HUES64 (cell line): ENCODE measurements around the gene SLC5A7. TPM values are rescaled to one million over a fixed set of nuclear protein-coding genes. Genes with fewer than 3 reads are reported as not detected.
A peak's percentile ranks its signal among the peaks of the same experiment; 100 is the strongest.

Source experiments
- H3K27ac ChIP-seq: 2 replicates; pipeline ENCODE4 v1.7.0; 2013; ENCODE audit warnings: low read depth, low read length, inconsistent platforms
- H3K27me3 ChIP-seq: 2 replicates; pipeline ENCODE4 v1.6.1; 2013; ENCODE audit warnings: mild to moderate bottlenecking, low read length; ENCODE audit not compliant: insufficient read depth
- H3K36me3 ChIP-seq: 2 replicates; pipeline ENCODE4 v1.6.1; 2013; ENCODE audit warnings: mild to moderate bottlenecking, low read length; ENCODE audit not compliant: insufficient read depth
- H3K4me1 ChIP-seq: 2 replicates; pipeline ENCODE4 v1.6.1; 2013; ENCODE audit warnings: mild to moderate bottlenecking, low read length, moderate library complexity; ENCODE audit not compliant: insufficient read depth
- H3K4me3 ChIP-seq: 2 replicates; pipeline ENCODE4 v1.5.1; 2013; ENCODE audit warnings: mild to moderate bottlenecking, low read length, moderate library complexity
- H3K9ac ChIP-seq: 2 replicates; pipeline ENCODE4 v1.6.1; 2013; ENCODE audit warnings: mild to moderate bottlenecking, low read depth, low read length
- H3K9me3 ChIP-seq: 2 replicates; pipeline ENCODE4 v1.6.1; 2013; ENCODE audit warnings: low read depth, low read length; ENCODE audit not compliant: insufficient read depth
- WGBS: fragments of 150-250, 120-280 bp; methylation state at CpG from one replicate; pipeline ENCODE4 v1.1.7; 2013; ENCODE audit warnings: missing lambda C conversion rate; 5-methylcytosine and 5-hydroxymethylcytosine counted together
- polyA plus RNA-seq, 2 experiments: library from polyadenylated mRNA; stranded (reverse); fragments of 50-300 nt; gene quantifications; one replicate each; pipeline ENCODE4 v1.2.3, GENCODE V29; 2013

Gene SLC5A7
- 0.25 TPM for polyA plus RNA-seq (2013, experiment 1 of 2)
- 0.44 TPM for polyA plus RNA-seq (2013, experiment 2 of 2)

DNA sequence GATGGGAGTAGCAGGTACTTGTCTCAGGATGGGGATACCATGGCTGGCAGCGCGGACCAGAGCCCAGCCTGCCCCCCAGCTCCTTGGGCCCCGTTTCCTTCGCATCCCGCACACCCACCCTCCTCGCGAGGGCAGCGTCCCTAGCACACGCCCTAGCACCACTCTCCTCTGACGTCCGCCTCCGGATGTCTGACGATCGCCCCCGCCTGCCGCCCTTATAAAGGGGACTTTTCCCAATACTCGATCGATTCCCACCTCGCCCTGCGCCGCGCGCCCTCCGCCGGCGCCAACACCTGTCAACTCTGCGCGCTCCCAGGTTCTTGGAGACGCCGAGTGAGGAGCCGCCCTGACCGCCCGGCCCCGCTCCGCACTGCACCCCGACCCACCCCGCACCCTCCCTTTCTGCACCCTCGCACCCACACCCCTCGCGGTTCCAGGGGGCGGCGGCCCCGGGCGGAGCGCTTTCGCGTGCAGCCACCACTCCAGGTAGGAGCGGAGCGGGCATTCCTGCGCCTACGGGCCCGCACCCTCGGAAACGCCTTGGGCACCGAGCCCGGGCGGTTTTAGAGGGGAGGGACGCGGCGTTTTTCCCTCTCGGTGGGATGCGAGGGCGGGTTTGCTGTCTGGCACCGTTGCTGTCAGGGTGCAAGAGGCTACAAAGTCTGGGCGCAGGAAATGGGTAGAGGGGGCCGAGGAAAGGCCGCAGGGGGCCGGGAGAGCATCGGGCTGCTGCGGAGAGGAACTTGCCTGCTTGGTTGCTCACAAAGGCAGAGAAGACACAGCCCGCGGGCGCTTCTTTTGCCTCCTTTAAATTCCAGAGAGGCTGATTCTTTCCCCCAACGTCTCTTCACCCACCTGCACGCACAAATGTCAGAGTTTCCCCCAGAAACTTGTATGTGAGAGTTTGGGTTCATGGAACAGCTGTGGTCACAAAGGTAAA lies at the start of gene SLC5A7:
SLC5A7 (plus strand) TSS at position 247 of the 940 bp plus-strand sequence. CDS start 1,632 bp downstream, outside the sequence.
- peaks cover 5% of the 10 kb centered on the region; the same call in 1 of the 2 replicates for H3K4me1 ChIP-seq
- no peaks in the 10 kb centered on the region for H3K9me3 ChIP-seq
- under 1% methylated on average over 73 of the region's 75 CpGs for WGBS
- peaks cover 52% of the 10 kb centered on the region for H3K27me3 ChIP-seq
- peak within 1 kb of the TSS; percentile 65 for H3K4me3 ChIP-seq
- H3K9ac ChIP-seq, result no peak within 1 kb of the TSS; the same call in 1 of the 2 replicates
- no peak within 1 kb of the TSS for H3K27ac ChIP-seq
- no peaks in the 10 kb centered on the region for H3K36me3 ChIP-seq

- WGBS, result 84% methylated on average over 4 of the region's 4 CpGs
- H3K4me3 ChIP-seq, result no peak overlapping the region
- no peak overlapping the region for H3K9ac ChIP-seq
- no peaks in the 10 kb centered on the region for H3K36me3 ChIP-seq
- H3K4me1 ChIP-seq, result no peaks in the 10 kb centered on the region
- H3K27ac ChIP-seq, result no peak overlapping the region
- H3K27me3 ChIP-seq, result no peaks in the 10 kb centered on the region
- no peaks in the 10 kb centered on the region for H3K9me3 ChIP-seq
Measured at GRCh38 chr2:107961395-107961794, 24.9 kb upstream of the SLC5A7 start.

- H3K9ac ChIP-seq, result no peak overlapping the region
- H3K4me1 ChIP-seq, result no peaks in the 10 kb centered on the region
- no peak overlapping the region for H3K4me3 ChIP-seq
- H3K36me3 ChIP-seq, result no peaks in the 10 kb centered on the region
- WGBS, result 100% methylated on average over 1 of the region's 1 CpG
- H3K27ac ChIP-seq, result no peak overlapping the region
- H3K27me3 ChIP-seq, result no peaks in the 10 kb centered on the region
- H3K9me3 ChIP-seq, result no peaks in the 10 kb centered on the region
Measured at GRCh38 chr2:107964185-107964584, 22.1 kb upstream of the SLC5A7 start.

GRCh38 chr2:107984707-107985106 lies 1.6 kb upstream of the SLC5A7 start:
- Histone ChIP-seq H3K27ac (no peak overlapping the region), H3K9me3 (no peaks in the 10 kb centered on the region), H3K4me1 (peaks cover 5% of the 10 kb centered on the region; the same call in 1 of the 2 replicates), H3K9ac (no peak overlapping the region), H3K27me3 (peaks cover 52% of the 10 kb centered on the region), H3K4me3 (no peak overlapping the region), H3K36me3 (no peaks in the 10 kb centered on the region)
- 94% methylated on average over 2 of the region's 2 CpGs for WGBS

DNA sequence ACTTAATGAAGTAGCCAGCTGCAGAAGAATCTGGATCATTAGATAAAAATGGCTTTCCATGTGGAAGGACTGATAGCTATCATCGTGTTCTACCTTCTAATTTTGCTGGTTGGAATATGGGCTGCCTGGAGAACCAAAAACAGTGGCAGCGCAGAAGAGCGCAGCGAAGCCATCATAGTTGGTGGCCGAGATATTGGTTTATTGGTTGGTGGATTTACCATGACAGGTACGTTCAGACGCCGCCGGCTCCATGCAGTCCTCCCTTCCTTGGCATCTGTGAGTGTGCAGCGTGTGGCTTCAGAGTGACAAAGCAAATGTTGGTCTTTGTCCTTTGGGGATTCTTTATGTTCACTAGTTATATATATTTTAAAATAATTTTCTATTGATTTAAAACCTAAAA lies 1.8 kb downstream of the SLC5A7 start:
- H3K4me3 ChIP-seq, result no peak overlapping the region
- no peak overlapping the region for H3K27ac ChIP-seq
- peaks cover 5% of the 10 kb centered on the region; the same call in 1 of the 2 replicates for H3K4me1 ChIP-seq
- no peak overlapping the region for H3K9ac ChIP-seq
- H3K27me3 ChIP-seq, result peaks cover 52% of the 10 kb centered on the region
- no peaks in the 10 kb centered on the region for H3K36me3 ChIP-seq
- H3K9me3 ChIP-seq, result no peaks in the 10 kb centered on the region
- WGBS, result 94% methylated on average over 9 of the region's 10 CpGs

- Histone ChIP-seq H3K27me3 (peaks cover 49% of the 10 kb centered on the region), H3K27ac (no peak overlapping the region), H3K36me3 (no peaks in the 10 kb centered on the region), H3K9me3 (no peaks in the 10 kb centered on the region), H3K4me1 (peaks cover 5% of the 10 kb centered on the region; the same call in 1 of the 2 replicates), H3K4me3 (no peak overlapping the region), H3K9ac (no peak overlapping the region)
- WGBS, result 94% methylated on average over 6 of the region's 6 CpGs
Measured at GRCh38 chr2:107989445-107989844, 3.1 kb downstream of the SLC5A7 start.

DNA sequence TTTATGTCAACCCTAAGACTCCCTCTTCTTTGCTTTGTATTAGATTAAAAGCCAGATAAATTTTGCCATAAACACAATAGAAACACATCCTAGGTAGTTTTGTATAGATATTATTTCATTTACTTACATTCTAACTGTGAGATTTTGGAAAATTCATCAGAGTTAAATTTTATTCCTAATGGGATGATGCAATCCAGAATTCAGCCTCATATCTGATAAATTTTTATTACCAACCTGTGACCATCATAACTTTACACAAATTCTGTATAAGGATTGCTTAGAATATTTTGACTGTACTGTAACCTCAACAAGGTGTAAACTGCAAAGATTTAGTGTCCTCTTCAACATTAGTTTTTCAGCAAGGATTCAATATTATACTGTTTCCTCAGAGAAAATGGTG lies 4.4 kb downstream of the SLC5A7 start:
- H3K4me3 ChIP-seq, result no peak overlapping the region
- H3K9ac ChIP-seq, result no peak overlapping the region
- H3K36me3 ChIP-seq, result no peaks in the 10 kb centered on the region
- H3K9me3 ChIP-seq, result no peaks in the 10 kb centered on the region
- H3K4me1 ChIP-seq, result peaks cover 5% of the 10 kb centered on the region; the same call in 1 of the 2 replicates
- H3K27me3 ChIP-seq, result peaks cover 37% of the 10 kb centered on the region
- no peak overlapping the region for H3K27ac ChIP-seq

- Histone ChIP-seq H3K4me1 (peaks cover 3% of the 10 kb centered on the region; the same call in 1 of the 2 replicates), H3K4me3 (no peak overlapping the region), H3K9me3 (no peaks in the 10 kb centered on the region), H3K27ac (no peak overlapping the region), H3K36me3 (no peaks in the 10 kb centered on the region), H3K27me3 (peaks cover 23% of the 10 kb centered on the region), H3K9ac (no peak overlapping the region)
- WGBS, result 100% methylated on average over 1 of the region's 1 CpG
Measured at GRCh38 chr2:107992069-107992468, 5.7 kb downstream of the SLC5A7 start.

GRCh38 chr2:107999158-107999557 lies 12.8 kb downstream of the SLC5A7 start:
- Histone ChIP-seq H3K27ac (no peak overlapping the region), H3K4me3 (no peak overlapping the region), H3K36me3 (no peaks in the 10 kb centered on the region), H3K27me3 (no peaks in the 10 kb centered on the region), H3K9ac (no peak overlapping the region), H3K9me3 (no peaks in the 10 kb centered on the region), H3K4me1 (no peaks in the 10 kb centered on the region)
- WGBS, result 95% methylated on average over 2 of the region's 2 CpGs

DNA sequence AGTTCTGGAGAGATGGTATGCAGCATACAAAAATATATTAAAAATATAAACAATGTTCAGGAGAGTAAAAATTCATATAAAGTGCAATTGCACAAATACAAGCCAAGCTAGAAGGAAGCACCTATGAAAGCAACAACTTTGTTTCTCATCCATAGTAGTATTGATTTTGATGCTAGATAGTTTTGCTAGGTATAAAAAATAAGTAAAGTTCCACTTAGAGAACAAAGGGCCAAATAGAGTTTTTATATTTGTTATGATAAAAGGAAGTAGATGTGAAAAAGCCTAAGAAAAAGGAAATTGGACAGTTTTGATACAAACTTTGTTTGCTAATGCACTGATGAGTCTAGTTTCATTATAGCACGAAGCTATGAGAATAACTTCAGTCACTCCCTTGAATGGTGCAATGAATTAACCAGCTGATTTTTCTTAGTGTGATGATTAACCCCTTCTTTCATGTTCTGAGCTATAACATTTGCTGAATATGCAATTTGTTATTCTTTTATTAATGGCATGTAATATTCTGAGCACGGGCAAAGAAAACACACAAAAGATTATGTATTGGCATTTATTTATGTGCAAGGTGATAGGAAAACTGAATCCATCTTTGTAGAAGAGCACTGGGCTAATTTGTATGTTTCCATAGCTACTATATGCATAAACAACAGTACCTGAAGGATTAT lies 24.7 kb downstream of the SLC5A7 start:
- no peaks in the 10 kb centered on the region for H3K36me3 ChIP-seq
- WGBS, result 93% methylated on average over 2 of the region's 2 CpGs

GRCh38 chr2:108013305-108013704 lies 27.0 kb downstream of the SLC5A7 start:
- Histone ChIP-seq H3K9me3 (peaks cover 17% of the 10 kb centered on the region), H3K4me3 (no peak overlapping the region), H3K27me3 (no peaks in the 10 kb centered on the region), H3K4me1 (no peaks in the 10 kb centered on the region), H3K9ac (no peak overlapping the region), H3K36me3 (no peaks in the 10 kb centered on the region), H3K27ac (no peak overlapping the region)
- 100% methylated on average over 1 of the region's 1 CpG for WGBS

More for the DNA sequence above, 24.7 kb downstream of the SLC5A7 start:
- Histone ChIP-seq H3K27me3 (no peaks in the 10 kb centered on the region), H3K9ac (no peak overlapping the region), H3K4me1 (no peaks in the 10 kb centered on the region; the same call in 1 of the 2 replicates), H3K9me3 (peaks cover 17% of the 10 kb centered on the region), H3K27ac (no peak overlapping the region), H3K4me3 (no peak overlapping the region)
